GM19463 (cell line): ENCODE measurements around the gene LRRIQ3.

Source experiments
- ATAC-seq: cut with Tn5 transposase; IDR thresholded peaks from one replicate; pipeline ENCODE4 v1.9.1; 2021; ENCODE audit warnings: mild to moderate bottlenecking, moderate library complexity; ENCODE audit not compliant: unreplicated experiment

The LRRIQ3 gene

DNA sequence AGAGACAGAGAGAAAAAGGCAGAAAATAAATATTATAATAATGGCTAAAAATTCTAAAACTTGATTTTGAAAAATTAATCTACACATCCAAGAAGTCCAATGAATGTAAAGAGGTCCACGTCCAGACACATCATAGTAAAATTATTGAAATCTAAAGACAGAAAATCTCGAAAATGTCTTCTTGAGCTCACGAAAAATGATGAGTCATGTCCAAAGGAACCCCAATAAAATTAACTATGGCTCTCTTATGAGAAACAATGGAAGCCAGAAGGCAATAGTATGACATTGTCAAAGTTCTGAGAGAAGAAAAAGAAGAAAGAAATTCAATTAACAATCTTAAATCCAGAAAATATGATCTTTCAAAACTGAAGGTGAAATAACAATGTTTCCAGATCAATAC is 84.6 kb downstream of the LRRIQ3 start:
- ATAC-seq = no peak

DNA sequence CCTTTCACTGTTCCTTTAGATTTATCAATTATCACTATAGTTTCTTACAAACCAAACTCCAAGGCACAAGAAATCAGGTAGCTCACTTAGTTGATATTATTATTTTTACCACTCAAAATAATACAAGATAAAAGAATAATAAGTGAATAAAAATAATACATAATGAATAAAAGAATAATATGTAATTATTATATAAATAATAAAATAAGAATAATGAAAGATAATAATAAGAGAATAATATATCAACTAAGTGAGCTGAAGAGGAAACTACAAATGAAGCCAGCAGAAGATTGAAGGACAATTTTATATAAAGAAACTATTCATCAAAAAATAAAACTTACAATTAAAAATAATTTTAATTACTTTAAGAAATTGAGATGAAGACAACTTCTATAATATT is 90.6 kb downstream of the LRRIQ3 start:
- no peak for ATAC-seq

DNA sequence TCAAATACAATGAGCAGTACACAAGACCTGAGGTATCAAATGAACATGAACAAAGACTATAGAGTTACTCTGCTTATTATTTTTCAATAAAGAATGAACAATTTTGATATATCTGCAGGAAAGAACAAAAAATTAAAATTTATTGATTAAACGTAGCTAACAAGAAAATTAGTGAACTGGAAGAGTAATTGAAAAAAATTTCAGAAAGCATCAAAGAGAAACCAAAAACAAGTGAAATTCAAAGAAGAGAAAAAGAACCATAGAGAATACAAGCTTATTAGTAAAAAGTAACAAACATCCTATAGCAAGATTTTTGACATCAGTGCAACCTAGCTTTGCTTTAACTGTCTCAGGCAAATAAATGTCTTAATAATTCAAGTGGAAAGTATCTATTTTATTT is 106.6 kb downstream of the LRRIQ3 start:
- ATAC-seq = no peak

GRCh38 chr1:74083128-74083527 is 114.8 kb downstream of the LRRIQ3 start:
- no peak for ATAC-seq

- no peak for ATAC-seq
These were observed 132.9 kb downstream of the LRRIQ3 start for GRCh38 chr1:74065081-74065480.

GRCh38 chr1:74057719-74058118 is 140.3 kb downstream of the LRRIQ3 start:
- no peak for ATAC-seq

DNA sequence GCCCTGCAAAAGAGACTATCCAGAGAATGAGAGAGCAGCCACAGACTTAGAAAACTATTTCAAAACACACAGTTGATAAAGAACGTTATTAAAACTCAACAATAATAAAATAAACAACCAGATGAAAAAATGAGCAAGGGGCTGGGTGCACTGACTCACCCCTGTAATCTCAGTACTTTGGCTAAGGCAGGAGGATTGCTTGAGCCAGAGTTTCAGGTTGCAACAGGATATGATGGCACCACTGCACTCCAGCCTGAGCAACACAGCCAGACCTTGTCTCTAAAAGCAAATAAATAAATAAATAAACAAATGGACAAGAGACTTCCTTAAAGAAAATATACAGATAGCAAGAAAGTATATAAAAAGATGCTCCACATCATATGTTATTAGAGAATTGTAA is 144.6 kb downstream of the LRRIQ3 start:
- ATAC-seq = no peak

- no peak for ATAC-seq
These were observed 147.6 kb downstream of the LRRIQ3 start for GRCh38 chr1:74050386-74050785.

GRCh38 chr1:74038042-74038441 is 159.9 kb downstream of the LRRIQ3 start:
- no peak for ATAC-seq

DNA sequence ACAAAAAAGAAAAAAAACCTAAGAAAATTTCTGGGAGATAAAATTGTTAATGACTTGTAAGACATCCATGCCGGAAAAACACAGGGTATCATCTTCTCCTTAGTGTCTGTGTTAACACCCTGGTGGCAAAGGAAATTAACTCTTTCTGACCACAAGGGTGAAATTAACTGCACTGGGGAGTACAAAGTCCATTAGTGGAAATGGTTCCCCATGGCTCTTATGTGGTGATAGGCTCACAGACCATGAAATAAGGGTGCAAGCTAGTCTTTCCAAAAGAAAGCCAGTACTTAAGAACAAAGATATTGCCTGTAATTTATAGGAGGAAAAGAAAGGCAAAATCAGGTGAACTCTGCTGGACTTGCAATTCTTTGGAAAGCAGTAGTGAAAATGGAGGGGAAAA is 185.4 kb downstream of the LRRIQ3 start:
- ATAC-seq = no peak

DNA sequence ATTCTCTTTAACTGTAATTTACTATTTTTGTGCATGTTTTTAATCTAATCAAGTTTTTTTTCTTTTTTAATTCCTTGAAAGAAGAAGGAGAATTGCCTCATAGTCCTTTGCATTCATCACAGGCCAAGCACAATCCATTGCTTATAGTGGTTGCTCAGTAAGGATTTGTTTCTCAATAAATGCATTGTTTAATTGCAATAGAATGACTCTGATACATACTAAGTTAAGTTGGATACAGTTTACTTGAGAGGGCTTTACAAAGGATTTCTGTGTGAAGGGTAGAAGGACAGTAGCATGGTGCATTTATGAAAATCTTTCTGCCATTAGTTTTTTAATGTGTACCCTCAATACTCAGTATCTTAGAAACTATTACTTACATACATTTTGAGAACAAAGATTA is 186.2 kb downstream of the LRRIQ3 start:
- no peak for ATAC-seq

DNA sequence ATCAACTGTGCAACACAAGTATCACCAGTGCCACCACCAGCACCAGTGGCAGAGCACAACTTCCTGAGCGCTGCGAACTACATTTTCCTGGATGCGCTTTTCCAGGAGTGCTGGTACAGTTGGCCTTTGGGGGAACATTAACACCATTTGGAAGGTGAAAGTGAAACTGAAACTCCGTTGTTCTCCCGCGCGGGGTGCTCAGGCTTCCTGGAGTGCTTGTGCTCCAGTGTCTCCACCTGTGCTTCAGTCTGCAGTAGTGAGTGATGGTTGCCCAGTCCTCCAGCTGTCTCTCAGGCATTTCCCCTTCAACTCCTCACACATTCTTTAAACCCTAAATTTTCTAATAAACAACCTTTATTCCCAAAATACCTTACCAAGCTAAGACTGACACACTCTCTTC is 187.8 kb downstream of the LRRIQ3 start:
- no peak for ATAC-seq

DNA sequence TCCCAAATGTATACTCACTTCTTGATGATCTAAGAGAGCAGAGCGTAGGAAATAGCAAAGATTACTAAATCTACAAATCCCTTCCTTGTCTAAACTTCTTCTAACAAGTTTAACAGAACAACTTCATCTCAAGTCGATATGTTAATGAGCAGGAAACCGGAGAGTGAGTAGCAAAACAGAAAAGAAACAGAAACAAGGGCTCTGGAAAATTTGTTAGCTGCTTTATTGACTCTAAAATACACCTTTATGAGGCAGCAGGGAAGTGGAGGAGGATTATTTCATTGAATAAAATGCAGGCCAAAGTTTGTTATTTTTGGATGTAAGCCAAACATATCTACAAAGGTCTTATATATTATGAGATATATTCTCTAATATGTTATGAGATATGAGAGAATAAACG is 192.4 kb downstream of the LRRIQ3 start:
- peak; percentile 49 for ATAC-seq

DNA sequence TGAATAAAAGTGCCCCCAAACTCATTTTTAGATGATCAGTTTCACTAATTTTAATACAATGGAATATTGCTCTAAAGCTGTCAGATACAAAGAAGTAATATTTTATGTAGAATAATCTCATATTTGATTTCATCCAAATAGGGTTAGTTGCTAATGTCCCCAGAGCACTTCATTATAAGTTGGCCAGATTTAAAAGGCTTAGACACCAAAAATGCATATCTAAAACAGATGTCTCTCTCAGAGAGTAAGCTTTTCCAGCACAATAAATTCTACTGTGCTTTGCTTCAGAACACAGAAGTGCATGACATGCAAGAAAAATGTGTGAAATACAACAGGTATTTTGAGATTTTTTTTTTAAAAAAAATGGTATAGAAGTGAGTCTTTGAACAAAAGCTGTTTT is 194.2 kb downstream of the LRRIQ3 start:
- no peak for ATAC-seq

DNA sequence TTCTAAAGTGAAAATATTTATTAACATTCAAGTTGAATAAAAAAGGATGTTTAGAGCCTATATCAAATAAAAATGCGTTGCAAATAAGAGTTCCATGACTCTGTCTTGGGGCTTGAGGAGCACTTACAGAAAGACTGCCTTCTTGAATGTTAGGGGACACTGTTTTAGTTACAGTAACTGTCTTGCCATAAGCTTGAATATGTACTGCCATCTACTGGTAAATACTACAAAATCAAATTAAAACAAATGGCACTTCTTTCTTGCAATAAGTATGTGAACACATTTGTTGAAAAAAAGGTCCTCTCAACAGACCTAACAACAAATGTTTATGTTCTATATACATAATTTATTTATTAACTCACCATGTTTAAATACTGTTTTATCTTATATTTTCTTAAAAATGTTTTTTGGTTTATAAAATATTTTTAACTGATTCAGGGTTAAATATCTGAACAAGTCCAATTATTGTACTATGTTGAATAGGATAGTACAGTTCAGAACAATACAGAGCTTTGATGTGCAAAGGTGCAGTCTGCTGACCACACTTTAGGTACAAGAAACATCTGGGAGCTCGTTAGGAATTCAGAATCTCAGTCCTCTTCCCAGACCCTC is 199.5 kb downstream of the LRRIQ3 start:
- ATAC-seq = no peak

GRCh38 chr1:73980324-73981040 is 217.5 kb downstream of the LRRIQ3 start:
- ATAC-seq = peak; percentile 63

- no peak for ATAC-seq
These were observed 218.3 kb downstream of the LRRIQ3 start for GRCh38 chr1:73979684-73980083.

DNA sequence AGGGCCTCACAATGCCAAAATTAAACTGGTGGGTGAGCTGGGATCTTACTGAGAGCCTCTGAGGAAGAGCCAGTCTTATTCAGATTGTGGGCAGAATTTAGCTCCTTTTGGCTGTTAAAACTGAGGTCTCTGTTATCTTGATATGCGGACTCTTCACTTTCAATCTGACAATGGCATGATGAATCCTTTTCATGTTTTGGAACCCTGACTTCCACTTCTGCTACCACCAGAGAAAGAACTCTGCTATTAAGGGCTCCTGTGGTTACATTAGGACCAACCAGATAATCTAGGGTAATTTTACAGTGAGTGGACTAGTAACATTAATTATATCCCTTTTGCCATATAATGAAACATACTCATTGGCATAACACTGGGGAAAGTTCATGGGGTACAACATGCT is 219.0 kb downstream of the LRRIQ3 start:
- ATAC-seq = no peak
